HUDEP-2 (cell line): ENCODE measurements around the gene MARCHF9.
"Not testable (repeated sequence)": the region's sequence is repeated elsewhere in the genome, so short reads cannot be mapped to it uniquely, and the experiment has no call there.

Experiments
- DNase-seq, 76 experiments: peaks; one replicate each; lab custom pipeline; 2025; ENCODE audit not compliant: unreplicated experiment in 76 of 76; lab: John Stamatoyannopoulos, UW

Gene MARCHF9

GRCh38 chr12:57754411-57755193 lies at the start of gene MARCHF9:
Gene MARCHF9 (plus strand): TSS chr12:57755103. CDS start chr12:57755529, 426 bp downstream.
- peak in 45 of 76 experiments; percentile 2 to 61 (median 37) for DNase-seq

- DNase-seq, result no peak
Observed at GRCh38 chr12:57707250-57707649, 47.7 kb upstream of the MARCHF9 start.

- no peak for DNase-seq
Observed at GRCh38 chr12:57708296-57708695, 46.6 kb upstream of the MARCHF9 start.

- no peak for DNase-seq
Observed at GRCh38 chr12:57712701-57713100, 42.2 kb upstream of the MARCHF9 start.

- no peak for DNase-seq
Observed at GRCh38 chr12:57713209-57713608, 41.7 kb upstream of the MARCHF9 start.

- not testable (repeated sequence) for DNase-seq
Observed at GRCh38 chr12:57715036-57715748, 39.7 kb upstream of the MARCHF9 start.

GRCh38 chr12:57715786-57716185 lies 39.1 kb upstream of the MARCHF9 start:
- no peak for DNase-seq

- DNase-seq, result no peak
Observed at GRCh38 chr12:57716305-57716704, 38.6 kb upstream of the MARCHF9 start.

- DNase-seq, result no peak
Observed at GRCh38 chr12:57717131-57717530, 37.8 kb upstream of the MARCHF9 start.

GRCh38 chr12:57717846-57718640 lies 36.9 kb upstream of the MARCHF9 start:
- DNase-seq, result no peak

- DNase-seq, result no peak
Observed at GRCh38 chr12:57718641-57719528, 36.0 kb upstream of the MARCHF9 start.

GRCh38 chr12:57719777-57720605 lies 34.9 kb upstream of the MARCHF9 start:
- no peak for DNase-seq

- no peak for DNase-seq
Observed at GRCh38 chr12:57720606-57721595, 34.0 kb upstream of the MARCHF9 start.

GRCh38 chr12:57721846-57722608 lies 32.9 kb upstream of the MARCHF9 start:
- DNase-seq, result not testable (repeated sequence)

- DNase-seq, result no peak
Observed at GRCh38 chr12:57722716-57723629, 31.9 kb upstream of the MARCHF9 start.

GRCh38 chr12:57723630-57723962 lies 31.3 kb upstream of the MARCHF9 start:
- no peak for DNase-seq
